NB4 (cell line): ENCODE measurements around the gene GDI2.

ENCODE experiments used
- MYC ChIP-seq: IDR thresholded peaks from 2 replicates; pipeline ENCODE4 v1.6.1; 2011; ENCODE audit warnings: low read depth, low read length
- POLR2A ChIP-seq: IDR thresholded peaks from 2 replicates; pipeline ENCODE4 v1.6.1; 2011; ENCODE audit warnings: mild to moderate bottlenecking; ENCODE audit not compliant: insufficient read length; ENCODE audit errors: extremely low read depth
- TF ChIP-seq, protein P1 (sequence below): IDR thresholded peaks from one replicate; pipeline ENCODE4 v1.5.1; 2012; ENCODE audit warnings: low read depth, low read length
- TF ChIP-seq, protein P2 (sequence below): IDR thresholded peaks from 2 replicates; pipeline ENCODE4 v1.6.1; 2011; ENCODE audit warnings: low read depth, low read length

DNA sequence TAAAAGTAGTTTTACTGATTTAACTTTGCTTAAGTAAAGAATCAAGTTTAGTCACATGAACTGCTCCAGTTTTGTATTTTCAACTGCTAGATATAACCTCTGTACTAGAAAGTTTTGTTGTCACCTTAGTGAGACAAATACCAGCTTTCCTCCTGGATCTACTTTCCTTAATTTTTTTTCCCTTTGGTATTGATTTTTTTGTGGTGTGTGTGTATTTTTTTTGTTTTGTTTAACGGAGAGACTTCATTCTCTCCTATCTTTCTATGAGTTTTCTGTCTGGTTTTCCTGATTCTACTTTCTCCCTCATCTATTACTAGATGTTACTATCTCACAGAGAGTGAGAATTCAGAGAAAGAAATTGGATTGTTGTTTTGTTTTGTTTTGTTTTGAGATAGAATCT is 76.6 kb downstream of the GDI2 start:
- TF ChIP-seq, protein P1, sequence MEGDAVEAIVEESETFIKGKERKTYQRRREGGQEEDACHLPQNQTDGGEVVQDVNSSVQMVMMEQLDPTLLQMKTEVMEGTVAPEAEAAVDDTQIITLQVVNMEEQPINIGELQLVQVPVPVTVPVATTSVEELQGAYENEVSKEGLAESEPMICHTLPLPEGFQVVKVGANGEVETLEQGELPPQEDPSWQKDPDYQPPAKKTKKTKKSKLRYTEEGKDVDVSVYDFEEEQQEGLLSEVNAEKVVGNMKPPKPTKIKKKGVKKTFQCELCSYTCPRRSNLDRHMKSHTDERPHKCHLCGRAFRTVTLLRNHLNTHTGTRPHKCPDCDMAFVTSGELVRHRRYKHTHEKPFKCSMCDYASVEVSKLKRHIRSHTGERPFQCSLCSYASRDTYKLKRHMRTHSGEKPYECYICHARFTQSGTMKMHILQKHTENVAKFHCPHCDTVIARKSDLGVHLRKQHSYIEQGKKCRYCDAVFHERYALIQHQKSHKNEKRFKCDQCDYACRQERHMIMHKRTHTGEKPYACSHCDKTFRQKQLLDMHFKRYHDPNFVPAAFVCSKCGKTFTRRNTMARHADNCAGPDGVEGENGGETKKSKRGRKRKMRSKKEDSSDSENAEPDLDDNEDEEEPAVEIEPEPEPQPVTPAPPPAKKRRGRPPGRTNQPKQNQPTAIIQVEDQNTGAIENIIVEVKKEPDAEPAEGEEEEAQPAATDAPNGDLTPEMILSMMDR, result no peak
- TF ChIP-seq, protein P2, sequence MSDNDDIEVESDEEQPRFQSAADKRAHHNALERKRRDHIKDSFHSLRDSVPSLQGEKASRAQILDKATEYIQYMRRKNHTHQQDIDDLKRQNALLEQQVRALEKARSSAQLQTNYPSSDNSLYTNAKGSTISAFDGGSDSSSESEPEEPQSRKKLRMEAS, result no peak
- TF ChIP-seq POLR2A (no peak), MYC (no peak)
